ENCODE data around the gene OXLD1. TPM values are rescaled to one million over a fixed set of nuclear protein-coding genes. Genes with fewer than 3 reads are reported as not detected.

The OXLD1 gene
- total RNA-seq, 1 donor from 2014 or later, result 31.2 TPM

- no peaks in the 10 kb centered on the region for H3K27me3 Mint-ChIP-seq (ENCODE audit: unreplicated experiment)
- peaks cover 12% of the 10 kb centered on the region for H3K36me3 Mint-ChIP-seq (ENCODE audit: unreplicated experiment)
Observed at GRCh38 chr17:81695211-81695610, 28.8 kb upstream of the OXLD1 start.

GRCh38 chr17:81694810-81695209 lies 28.4 kb upstream of the OXLD1 start:
- Mint-ChIP-seq H3K27me3 (ENCODE audit: unreplicated experiment) (no peaks in the 10 kb centered on the region), H3K27ac (ENCODE audit: unreplicated experiment) (no peak overlapping the region), H3K9me3 (ENCODE audit: unreplicated experiment) (no peaks in the 10 kb centered on the region), H3K4me3 (ENCODE audit: unreplicated experiment) (no peak overlapping the region), H3K36me3 (ENCODE audit: unreplicated experiment) (peaks cover 16% of the 10 kb centered on the region), H3K4me1 (ENCODE audit: unreplicated experiment) (no peaks in the 10 kb centered on the region)
- no peak for DNase-seq (ENCODE audit: extremely low spot score, unreplicated experiment)
- TF ChIP-seq CTCF (IDR thresholded peaks at IDR 0.05), result no peak

More at GRCh38 chr17:81695211-81695610, 28.8 kb upstream of the OXLD1 start:
- H3K27ac Mint-ChIP-seq (ENCODE audit: unreplicated experiment), result no peak overlapping the region
- no peak overlapping the region for H3K4me3 Mint-ChIP-seq (ENCODE audit: unreplicated experiment)
- no peaks in the 10 kb centered on the region for H3K4me1 Mint-ChIP-seq (ENCODE audit: unreplicated experiment)
- no peaks in the 10 kb centered on the region for H3K9me3 Mint-ChIP-seq (ENCODE audit: unreplicated experiment)
- no peak for DNase-seq (ENCODE audit: extremely low spot score, unreplicated experiment)
- TF ChIP-seq CTCF (IDR thresholded peaks at IDR 0.05), result no peak

GRCh38 chr17:81693509-81694210 lies 27.3 kb upstream of the OXLD1 start:
- Mint-ChIP-seq H3K27me3 (ENCODE audit: unreplicated experiment) (no peaks in the 10 kb centered on the region), H3K4me1 (ENCODE audit: unreplicated experiment) (no peaks in the 10 kb centered on the region), H3K27ac (ENCODE audit: unreplicated experiment) (no peak overlapping the region), H3K4me3 (ENCODE audit: unreplicated experiment) (no peak overlapping the region), H3K36me3 (ENCODE audit: unreplicated experiment) (peaks cover 27% of the 10 kb centered on the region), H3K9me3 (ENCODE audit: unreplicated experiment) (no peaks in the 10 kb centered on the region)
- no peak for TF ChIP-seq CTCF (IDR thresholded peaks at IDR 0.05)
- no peak for DNase-seq (ENCODE audit: extremely low spot score, unreplicated experiment)

- no peak for DNase-seq (ENCODE audit: extremely low spot score, unreplicated experiment)
- no peak for TF ChIP-seq CTCF (IDR thresholded peaks at IDR 0.05)
- Mint-ChIP-seq H3K4me1 (ENCODE audit: unreplicated experiment) (no peaks in the 10 kb centered on the region), H3K36me3 (ENCODE audit: unreplicated experiment) (peaks cover 31% of the 10 kb centered on the region), H3K9me3 (ENCODE audit: unreplicated experiment) (no peaks in the 10 kb centered on the region), H3K4me3 (ENCODE audit: unreplicated experiment) (no peak overlapping the region), H3K27ac (ENCODE audit: unreplicated experiment) (no peak overlapping the region), H3K27me3 (ENCODE audit: unreplicated experiment) (no peaks in the 10 kb centered on the region)
Observed at GRCh38 chr17:81691608-81692007, 25.2 kb upstream of the OXLD1 start.

- peaks cover 32% of the 10 kb centered on the region for H3K36me3 Mint-ChIP-seq (ENCODE audit: unreplicated experiment)
- no peak for DNase-seq (ENCODE audit: extremely low spot score, unreplicated experiment)
- H3K9me3 Mint-ChIP-seq (ENCODE audit: unreplicated experiment), result no peaks in the 10 kb centered on the region
- no peak for TF ChIP-seq CTCF (IDR thresholded peaks at IDR 0.05)
- no peak overlapping the region for H3K4me3 Mint-ChIP-seq (ENCODE audit: unreplicated experiment)
- H3K27me3 Mint-ChIP-seq (ENCODE audit: unreplicated experiment), result no peaks in the 10 kb centered on the region
- peaks cover 2% of the 10 kb centered on the region for H3K4me1 Mint-ChIP-seq (ENCODE audit: unreplicated experiment)
- no peak overlapping the region for H3K27ac Mint-ChIP-seq (ENCODE audit: unreplicated experiment)
Observed at GRCh38 chr17:81691196-81691595, 24.8 kb upstream of the OXLD1 start.

All from osteocyte (in vitro differentiated cells).